Astrocyte of the spinal cord (primary cell): ENCODE results near the gene PCID2.

Experiments used
- DNase-seq: peaks from one replicate; pipeline ENCODE4 v3.0.0; 2011; ENCODE audit warnings: low read depth, low spot score
- H3K4me3 ChIP-seq: 2 replicates; pipeline ENCODE4 v1.5.1; 2011; ENCODE audit warnings: low read depth, mild to moderate bottlenecking, low read length, moderate library complexity
- in situ Hi-C: cut with HindIII; loops from 2 replicates; pipeline ENCODE4 v1.10.0; 2017; ENCODE audit warnings: low sequenced_read_pairs
- TF ChIP-seq, protein P1 (sequence below): IDR thresholded peaks from 2 replicates; pipeline ENCODE4 v1.5.1; 2012; ENCODE audit warnings: low read depth, mild to moderate bottlenecking, low read length, inconsistent platforms

PCID2 gene

DNA sequence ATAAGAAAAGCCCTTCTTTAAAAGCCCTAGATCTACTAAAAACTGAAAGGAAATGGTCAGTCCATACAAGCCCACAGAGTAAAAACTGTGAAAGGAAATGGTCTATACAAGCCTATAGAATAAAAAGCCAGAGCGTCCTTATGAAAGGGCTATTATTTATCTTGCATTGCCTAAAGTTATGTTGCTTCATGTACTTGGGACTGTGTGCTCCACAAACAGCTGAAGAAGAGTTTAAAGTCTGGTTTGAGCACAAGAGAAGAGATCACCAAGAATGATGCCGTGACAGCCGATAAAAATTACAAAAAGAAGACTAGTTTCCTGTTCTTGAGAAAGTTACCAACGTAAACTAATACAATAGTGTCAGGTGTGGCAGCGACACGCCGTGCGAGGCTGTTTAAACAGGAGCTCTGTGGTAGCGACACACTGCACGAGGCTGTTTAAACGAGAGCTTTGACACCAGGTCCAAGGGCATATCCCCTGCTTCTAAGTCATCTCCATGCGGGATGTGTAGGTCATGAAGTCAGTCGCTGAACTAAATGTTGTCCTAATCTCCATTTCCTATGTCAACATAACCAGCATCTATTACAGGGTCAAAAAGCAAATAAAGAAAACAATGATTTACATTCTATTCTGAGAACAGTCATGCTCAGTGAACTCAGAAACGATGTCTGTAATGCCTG is 24.9 kb downstream of the PCID2 start:
- no peak overlapping the region for H3K4me3 ChIP-seq
- DNase-seq = peak; percentile 26
- in situ Hi-C loops = no loop called here
- TF ChIP-seq, protein P1, sequence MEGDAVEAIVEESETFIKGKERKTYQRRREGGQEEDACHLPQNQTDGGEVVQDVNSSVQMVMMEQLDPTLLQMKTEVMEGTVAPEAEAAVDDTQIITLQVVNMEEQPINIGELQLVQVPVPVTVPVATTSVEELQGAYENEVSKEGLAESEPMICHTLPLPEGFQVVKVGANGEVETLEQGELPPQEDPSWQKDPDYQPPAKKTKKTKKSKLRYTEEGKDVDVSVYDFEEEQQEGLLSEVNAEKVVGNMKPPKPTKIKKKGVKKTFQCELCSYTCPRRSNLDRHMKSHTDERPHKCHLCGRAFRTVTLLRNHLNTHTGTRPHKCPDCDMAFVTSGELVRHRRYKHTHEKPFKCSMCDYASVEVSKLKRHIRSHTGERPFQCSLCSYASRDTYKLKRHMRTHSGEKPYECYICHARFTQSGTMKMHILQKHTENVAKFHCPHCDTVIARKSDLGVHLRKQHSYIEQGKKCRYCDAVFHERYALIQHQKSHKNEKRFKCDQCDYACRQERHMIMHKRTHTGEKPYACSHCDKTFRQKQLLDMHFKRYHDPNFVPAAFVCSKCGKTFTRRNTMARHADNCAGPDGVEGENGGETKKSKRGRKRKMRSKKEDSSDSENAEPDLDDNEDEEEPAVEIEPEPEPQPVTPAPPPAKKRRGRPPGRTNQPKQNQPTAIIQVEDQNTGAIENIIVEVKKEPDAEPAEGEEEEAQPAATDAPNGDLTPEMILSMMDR = no peak

DNA sequence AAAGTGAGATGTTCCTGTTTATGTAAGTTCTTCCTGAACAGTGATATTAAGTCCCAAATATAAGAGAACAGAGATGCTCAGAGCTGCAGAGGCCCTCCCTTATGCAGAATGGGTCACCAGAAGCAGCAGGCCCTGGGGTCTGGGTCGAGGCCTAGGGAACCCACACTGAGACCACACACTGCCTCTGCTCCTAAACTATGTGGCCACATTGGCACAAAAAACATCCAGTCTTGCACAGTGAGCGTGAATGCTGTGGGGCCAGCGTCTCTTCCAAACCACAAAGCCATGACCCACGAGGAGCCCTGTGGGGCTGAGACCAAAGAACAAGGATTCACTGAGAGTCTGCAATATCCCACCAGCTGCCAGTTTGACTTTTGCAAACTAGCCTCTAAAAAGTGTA is 26.4 kb downstream of the PCID2 start:
- H3K4me3 ChIP-seq = no peak overlapping the region
- in situ Hi-C loops = no loop called here
- TF ChIP-seq, protein P1 = no peak
- DNase-seq = peak; percentile 86

DNA sequence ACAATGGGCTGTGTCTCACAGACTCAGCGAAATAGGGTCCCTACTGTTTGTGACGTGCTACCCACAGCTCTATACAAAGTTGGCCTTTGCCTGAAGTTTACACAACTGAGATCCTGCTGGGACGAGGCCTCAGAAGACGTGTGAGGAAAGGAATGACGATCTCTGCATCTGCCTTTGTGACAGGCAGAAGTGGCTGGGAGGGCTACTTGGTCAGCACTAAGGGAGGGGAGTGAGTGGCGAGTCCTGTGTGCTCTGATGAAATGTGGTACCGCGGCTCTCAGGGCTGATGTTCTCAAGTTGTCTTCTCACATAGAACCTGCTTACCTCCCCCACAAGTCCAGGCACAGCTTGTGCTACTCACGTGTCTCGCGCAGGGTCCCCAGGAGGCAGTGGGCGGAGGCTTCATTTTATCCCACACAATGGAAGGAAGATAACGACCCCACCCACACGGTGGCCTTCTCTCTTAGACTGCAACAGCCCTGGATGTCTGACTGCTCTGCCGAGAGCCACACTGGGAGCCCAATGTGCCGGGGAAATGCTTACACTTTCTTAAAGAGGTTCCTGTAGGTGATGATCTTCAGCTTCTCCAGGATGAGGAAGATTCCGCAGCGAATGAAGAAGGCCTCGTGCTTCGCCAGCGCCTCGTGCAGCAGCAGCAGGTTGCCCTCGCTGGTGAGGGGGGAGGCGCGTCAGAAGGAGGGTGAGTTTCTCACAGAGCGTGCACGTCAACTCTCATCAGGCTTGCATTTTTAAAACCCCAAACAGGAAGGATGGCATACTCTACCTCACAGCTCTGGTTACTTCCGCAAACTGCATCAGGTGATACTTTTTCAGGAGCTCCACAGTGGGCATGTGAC is 28.9 kb downstream of the PCID2 start:
- TF ChIP-seq, protein P1 = no peak
- peak; percentile 85 for DNase-seq
- in situ Hi-C loops = no loop called here
- H3K4me3 ChIP-seq = no peak overlapping the region

DNA sequence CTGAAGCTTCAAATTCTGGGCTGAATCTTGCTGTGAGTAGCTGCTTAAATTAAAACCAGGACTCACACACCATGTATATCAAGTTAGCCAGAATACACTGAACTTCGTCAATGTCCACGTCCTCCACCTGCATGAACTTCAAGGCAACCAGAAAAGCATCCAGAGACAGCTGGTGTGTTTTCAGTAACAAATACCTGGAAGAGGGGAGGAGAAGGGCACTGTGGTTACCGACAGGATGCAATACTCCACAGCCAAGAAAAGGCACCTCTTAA is 29.6 kb downstream of the PCID2 start:
- in situ Hi-C loops = no loop called here

DNA sequence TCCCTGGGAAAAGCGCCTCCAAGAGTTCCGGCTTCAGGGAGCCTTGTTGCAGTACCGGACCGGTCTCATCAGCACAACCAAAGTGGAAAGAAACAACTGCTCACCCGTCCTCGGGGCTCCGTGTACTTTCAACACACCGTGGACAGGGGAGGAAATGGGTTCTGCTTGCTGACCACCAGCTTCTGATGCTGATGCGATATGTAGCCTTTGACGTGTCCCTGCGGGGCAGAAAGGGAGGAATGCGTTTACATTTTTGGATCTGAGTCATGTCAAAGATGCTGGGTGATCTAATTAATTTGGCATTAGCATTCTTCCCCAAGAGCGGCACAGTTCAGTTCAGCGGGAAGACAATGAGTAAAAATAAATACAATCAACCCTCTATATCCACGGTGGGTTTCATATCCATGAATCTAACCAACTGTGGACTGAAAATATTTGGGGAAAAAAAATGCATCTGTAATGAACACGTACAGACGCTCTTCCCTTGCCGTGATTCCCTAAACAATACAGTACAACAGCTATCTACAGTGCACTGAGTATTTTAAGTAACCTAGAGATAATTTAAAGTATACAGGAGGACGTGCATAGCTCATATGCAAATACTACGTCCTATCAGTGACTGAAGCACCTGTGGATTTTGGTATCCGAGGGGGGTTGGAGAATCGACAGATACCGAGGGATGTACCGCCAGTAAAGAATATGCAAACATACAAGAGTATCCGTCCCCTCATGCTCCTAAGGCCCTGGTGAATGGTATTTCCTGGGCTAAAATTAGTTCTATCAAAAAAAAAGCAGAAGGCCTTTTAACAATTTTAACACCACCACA is 30.2 kb downstream of the PCID2 start:
- no peak overlapping the region for H3K4me3 ChIP-seq
- TF ChIP-seq, protein P1 = no peak
- in situ Hi-C loops = no loop called here
- DNase-seq = peak; percentile 91

More for the DNA sequence above, 29.6 kb downstream of the PCID2 start:
- no peak for DNase-seq
- TF ChIP-seq, protein P1 = no peak
- H3K4me3 ChIP-seq = no peak overlapping the region

DNA sequence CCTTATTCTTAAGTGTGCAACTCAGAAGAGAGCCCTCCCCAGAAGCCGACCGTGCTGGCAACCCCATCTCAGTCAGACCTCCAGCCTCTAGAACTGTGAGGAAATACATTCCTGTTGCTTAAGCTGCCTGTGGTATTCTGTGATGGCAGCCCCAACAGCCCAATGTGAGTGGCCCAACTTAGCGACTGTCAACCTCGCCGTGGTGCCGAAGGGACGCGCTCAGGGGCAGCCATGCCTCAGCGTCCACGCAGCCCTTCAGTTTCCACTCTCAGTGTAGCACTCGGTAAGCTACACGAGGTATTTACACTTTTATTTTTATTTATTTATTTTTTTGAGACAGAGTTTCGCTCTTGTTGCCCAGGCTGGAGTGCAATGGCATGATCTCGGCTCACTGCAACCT is 31.6 kb downstream of the PCID2 start:
- in situ Hi-C loops = no loop called here
- TF ChIP-seq, protein P1 = no peak
- no peak for DNase-seq
- no peak overlapping the region for H3K4me3 ChIP-seq
